GM12865 (cell line): ENCODE data around the gene SLC35B2.
A peak's percentile ranks its signal among the peaks of the same experiment; 100 is the strongest.

ENCODE experiments used
- DNase-seq: peaks from one replicate; pipeline ENCODE4 v3.0.0; 2010; ENCODE audit warnings: low read depth
- H3K4me3 ChIP-seq: 2 replicates; pipeline ENCODE4 v1.5.1; 2011; ENCODE audit warnings: mild to moderate bottlenecking, low read depth, low read length, control low read depth
- TF ChIP-seq, protein P1 (sequence below): IDR thresholded peaks from 2 replicates; pipeline ENCODE4 v1.5.1; 2011; ENCODE audit warnings: low read length, control low read depth, low read depth, inconsistent platforms; ENCODE audit not compliant: insufficient read depth; ENCODE audit errors: missing control alignments

The SLC35B2 gene

DNA sequence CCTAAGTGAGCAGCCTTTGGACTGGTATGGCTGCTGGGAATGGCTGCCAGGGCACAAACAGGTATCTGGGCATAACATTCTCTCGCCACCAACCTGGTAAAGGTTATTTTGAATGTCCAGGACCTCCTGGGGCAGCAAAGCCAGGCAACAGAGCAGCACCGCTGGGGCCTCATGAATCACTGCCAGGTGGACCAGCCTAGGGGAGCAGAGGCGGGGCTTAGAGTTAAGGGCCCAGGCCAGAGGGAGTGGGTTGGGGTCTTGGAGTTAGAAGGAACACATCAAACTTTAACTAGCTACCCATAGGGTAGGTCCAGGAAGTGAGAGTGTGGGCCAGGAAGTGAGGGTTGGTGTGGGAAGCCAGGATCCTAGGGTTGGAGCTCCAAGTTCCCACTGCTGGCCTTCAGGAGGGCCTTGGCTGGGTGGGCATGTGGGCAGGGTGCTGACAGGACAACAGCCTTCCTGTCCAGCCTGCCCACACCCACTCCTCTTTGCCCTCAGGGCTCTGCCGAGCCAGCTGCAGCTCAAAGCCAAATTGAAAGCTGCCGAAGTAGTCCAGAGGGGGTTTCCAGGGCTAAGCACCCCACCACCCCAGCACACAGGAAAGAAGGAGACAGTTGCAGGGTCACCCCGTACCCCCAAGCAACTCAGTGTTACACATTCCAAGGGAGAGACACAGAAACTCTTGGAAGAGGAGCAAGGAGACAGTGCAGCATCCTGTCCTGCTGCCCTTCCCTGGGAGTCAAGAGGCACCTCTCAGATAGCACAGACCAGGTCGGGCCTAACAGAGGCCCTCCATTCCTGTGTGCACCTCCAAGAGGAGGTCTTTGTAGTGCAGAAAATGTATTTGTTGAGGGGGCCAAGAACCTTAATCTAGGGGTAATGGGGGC is 5.4 kb upstream of the SLC35B2 start:
- H3K4me3 ChIP-seq, result peak overlapping the region; percentile 95
- TF ChIP-seq, protein P1, sequence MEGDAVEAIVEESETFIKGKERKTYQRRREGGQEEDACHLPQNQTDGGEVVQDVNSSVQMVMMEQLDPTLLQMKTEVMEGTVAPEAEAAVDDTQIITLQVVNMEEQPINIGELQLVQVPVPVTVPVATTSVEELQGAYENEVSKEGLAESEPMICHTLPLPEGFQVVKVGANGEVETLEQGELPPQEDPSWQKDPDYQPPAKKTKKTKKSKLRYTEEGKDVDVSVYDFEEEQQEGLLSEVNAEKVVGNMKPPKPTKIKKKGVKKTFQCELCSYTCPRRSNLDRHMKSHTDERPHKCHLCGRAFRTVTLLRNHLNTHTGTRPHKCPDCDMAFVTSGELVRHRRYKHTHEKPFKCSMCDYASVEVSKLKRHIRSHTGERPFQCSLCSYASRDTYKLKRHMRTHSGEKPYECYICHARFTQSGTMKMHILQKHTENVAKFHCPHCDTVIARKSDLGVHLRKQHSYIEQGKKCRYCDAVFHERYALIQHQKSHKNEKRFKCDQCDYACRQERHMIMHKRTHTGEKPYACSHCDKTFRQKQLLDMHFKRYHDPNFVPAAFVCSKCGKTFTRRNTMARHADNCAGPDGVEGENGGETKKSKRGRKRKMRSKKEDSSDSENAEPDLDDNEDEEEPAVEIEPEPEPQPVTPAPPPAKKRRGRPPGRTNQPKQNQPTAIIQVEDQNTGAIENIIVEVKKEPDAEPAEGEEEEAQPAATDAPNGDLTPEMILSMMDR, result no peak
- DNase-seq, result peak; percentile 46

DNA sequence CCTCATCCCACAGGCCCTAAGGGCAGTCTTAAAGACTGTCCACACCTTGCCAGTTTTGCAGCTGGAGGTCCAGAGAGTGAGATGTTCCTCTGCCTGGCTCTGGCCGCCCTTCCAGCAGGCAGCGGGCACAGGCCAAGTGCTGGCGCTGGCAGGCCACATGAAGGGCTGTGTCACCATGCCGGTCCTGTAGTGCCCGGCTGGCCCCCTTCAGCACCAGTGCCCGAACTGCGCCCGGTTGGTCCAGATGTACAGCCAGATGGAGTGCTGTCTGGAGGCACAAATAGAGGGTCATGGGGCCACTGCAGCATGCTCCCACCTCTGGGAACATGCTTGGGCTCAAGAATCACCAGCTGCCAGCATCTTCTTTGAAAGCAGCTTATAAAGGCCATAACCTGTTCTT is 4.3 kb upstream of the SLC35B2 start:
- no peak for DNase-seq
- TF ChIP-seq, protein P1, result no peak
- peak overlapping the region; percentile 95 for H3K4me3 ChIP-seq

DNA sequence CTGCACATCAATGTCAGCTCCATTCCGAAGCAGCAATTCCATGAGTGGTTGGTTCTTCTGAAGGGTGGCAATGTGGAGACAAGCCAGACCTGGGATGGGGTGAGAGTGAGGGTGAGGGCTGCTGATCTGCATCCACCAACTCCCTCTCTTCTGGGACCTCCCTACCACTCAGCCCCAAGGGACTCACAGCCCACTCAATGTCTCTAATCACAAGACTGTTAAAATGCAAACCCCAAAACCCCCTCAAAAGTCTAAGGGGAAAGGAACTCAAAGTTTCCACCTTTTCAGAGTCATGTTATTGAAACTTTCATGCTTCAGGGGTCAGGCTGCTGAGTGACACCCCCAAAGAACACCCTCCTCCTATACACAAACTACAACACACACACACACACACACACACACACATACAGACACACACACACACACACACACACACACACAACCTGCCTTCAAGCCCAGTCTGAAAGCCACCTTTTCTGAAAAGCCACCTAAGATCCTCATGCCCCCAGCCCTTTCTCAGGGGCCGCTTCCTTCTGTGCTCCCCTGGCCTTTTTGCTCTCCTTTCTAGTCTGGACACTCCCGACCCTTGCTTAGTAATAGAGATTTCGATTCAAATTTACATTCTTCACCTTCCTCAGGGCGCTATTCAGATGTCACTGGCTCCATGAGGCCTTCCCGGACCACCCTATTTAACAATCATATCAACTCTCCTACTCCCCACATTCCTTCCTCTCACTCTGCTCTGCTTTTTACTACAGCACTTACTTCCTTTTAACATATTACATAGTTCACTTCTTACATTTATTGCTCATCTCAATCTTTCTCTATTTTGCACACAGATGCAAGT is 3.3 kb upstream of the SLC35B2 start:
- peak overlapping the region; percentile 95 for H3K4me3 ChIP-seq
- DNase-seq, result peak; percentile 54
- TF ChIP-seq, protein P1, result no peak

DNA sequence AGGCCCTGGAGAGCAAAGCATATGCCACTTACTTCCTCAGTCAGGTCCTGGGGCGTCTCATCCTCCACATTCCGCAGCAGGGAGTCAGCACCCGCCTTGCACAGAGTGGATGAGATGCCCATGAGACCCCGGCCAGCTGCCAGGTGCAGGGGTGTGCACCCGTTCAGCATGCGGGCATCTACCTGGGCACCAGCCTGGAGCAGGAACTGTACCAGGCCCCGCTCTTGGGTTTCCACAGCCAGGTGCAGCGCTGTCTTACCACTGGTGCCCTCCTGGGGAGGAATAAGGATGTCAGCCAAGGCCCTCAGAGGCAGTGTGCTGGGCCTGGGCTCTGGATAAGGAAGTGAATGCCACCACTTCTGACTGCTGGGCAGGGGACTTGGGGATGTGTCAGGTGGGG is 2.7 kb upstream of the SLC35B2 start:
- TF ChIP-seq, protein P1, result no peak
- peak overlapping the region; percentile 95 for H3K4me3 ChIP-seq

DNA sequence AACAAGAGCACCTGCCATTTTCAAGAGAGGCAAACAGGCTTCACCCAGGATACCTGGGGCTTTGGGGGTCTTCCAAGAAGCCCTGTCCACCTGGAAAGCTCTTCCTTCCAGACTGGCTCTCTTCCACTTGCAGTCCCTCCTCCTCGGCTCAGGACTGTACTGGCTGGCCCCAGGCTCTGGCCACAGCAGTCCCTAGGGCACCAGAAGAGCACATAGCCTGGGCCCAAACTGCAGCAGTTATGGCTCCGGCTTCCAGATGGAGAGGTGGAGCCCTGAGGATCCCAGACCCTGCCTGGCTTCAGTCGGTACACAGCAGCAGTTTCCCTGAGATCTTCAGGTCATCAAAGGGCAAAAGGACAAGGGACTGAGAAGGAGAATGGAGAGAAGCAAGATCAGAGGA is 1.6 kb upstream of the SLC35B2 start:
- peak overlapping the region; percentile 95 for H3K4me3 ChIP-seq
- TF ChIP-seq, protein P1, result no peak
- no peak for DNase-seq

More for the DNA sequence above, 2.7 kb upstream of the SLC35B2 start:
- no peak for DNase-seq

DNA sequence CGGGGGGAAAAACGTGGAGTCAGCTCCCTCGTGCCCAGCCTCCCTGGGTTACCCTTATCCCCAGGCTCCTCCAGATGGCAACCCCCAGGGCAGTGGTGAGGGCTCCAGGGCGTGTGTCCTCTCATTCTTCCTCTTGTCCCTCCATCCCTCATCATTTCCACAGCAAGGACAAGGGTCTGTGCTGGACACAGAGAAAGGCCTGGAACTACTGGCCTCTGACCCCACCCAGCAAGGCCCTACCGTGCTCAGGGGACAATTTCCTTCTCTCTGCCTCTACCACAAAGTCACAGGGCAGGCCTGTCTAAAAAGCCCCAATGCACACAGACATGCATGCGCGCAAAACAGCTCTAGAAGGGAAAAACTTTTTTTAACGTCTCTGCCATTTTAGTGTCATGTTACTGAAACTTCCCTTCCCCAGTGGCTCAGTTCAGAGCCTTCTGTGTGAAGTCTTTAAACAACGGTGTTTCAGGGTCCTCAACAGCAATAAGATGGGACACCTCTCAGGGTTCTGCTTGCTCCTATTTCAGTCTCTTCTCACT is 1.1 kb upstream of the SLC35B2 start:
- H3K4me3 ChIP-seq, result peak overlapping the region; percentile 95
- TF ChIP-seq, protein P1, result no peak
- DNase-seq, result peak; percentile 50
